Measurements from ENCODE around the gene ANXA2R.

- TF ChIP-seq EZH2phosphoT487 (IDR thresholded peaks at IDR 0.05; ENCODE audit: insufficient read depth, low read depth) (no peak), EZH2 (IDR thresholded peaks at IDR 0.05; ENCODE audit: insufficient read depth, poor library complexity, severe bottlenecking) (no peak)
These were observed 6.1 kb downstream of the ANXA2R start for GRCh38 chr5:43033841-43034590.
